Measurements from ENCODE around the gene RBM14.
"Not testable (repeated sequence)": the region's sequence is repeated elsewhere in the genome, so short reads cannot be mapped to it uniquely, and the experiment has no call there.

Gene RBM14

DNA sequence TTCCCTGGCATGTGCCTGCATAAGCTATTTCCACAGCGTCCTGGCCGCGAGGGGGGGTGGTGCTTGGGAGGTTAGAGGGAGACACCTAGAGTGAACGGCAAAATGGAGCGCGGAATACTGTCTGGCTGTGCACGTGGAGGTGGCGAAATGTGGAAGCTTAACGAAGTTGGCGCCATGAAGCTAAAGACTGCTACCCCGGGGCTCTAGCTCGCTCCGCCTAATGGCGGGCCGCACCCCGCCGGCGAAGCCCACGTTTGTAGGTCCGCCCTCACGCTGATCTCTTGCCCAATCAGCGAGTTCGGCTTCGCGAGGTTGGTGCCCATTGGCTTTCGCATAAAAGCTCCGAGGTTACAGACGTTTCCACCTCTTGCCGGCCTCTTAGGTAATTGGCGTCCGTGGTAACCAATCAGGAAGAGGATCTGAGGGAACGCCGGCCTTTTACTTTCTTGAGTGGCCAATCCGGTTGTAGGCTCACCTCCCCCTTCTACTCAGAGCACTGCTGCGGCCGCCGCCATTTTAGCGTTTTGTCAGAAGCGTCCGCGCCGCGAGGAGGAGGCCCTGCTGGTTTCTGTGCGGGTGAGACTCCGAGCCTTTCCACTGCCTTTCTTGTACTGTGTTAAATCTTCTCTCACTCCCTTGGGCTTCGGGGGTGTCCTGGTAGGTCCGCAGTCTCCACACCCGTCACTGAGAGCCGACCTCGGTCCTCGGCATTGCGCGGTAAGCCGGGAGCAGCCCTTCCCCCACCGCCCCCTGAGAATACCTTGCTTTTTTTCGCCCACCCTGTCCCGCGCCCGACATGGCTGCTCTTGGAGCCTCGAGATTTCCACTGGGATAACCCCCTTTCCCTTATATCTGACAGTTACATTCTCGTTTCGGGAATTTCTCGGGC, 22.0 kb downstream of the RBM14 start, which contains the start of gene RBM4:
TSS of gene RBM4 (plus strand) at position 527 of the 889 bp plus-strand sequence. CDS start 1,009 bp downstream, outside the sequence.
- FAIRE-seq, result no peak

DNA sequence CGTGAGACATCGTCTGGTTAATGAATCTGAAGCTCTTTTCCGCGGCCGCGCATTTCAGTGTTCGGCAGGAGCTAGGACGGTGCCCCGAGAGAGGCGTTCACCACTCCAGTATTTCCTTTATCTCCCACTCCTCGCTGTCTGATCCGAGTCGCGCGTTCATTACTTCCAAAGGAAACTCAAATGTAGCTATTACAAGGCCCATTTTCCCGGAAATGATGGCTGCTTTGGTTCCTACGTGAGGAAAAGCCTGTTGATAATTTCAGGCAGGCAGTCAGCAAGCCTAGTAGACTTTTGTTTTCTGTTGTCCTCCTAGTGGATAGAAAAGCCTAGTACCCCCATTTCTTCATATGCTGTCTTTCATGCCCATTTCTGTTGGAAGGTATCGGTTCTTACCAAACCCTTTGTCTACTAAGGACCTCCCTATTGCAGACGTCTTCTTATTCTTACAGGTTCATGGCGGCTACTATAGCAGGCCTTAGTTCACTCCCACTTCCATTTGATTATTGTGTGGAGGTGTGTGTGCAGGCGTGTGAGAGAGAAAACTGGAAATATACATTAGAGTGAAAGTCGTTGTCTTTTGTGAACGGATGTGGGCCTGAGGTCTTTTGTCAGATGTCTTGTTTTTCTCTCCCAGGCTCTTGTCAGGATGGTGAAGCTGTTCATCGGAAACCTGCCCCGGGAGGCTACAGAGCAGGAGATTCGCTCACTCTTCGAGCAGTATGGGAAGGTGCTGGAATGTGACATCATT, 22.8 kb downstream of the RBM14 start:
- no peak for FAIRE-seq

DNA sequence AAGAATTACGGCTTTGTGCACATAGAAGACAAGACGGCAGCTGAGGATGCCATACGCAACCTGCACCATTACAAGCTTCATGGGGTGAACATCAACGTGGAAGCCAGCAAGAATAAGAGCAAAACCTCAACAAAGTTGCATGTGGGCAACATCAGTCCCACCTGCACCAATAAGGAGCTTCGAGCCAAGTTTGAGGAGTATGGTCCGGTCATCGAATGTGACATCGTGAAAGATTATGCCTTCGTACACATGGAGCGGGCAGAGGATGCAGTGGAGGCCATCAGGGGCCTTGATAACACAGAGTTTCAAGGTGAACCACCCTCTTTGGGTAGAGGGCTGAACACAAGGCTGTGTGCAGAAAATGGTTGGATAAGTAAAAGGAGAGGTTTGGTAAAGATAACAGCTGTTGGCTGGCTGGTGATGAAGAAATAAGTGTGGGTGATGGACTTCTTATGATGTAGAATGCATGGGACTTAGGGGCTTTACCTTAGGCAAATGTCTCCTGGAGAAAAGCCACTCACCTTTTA, 23.4 kb downstream of the RBM14 start:
- not testable (repeated sequence) for FAIRE-seq

DNA sequence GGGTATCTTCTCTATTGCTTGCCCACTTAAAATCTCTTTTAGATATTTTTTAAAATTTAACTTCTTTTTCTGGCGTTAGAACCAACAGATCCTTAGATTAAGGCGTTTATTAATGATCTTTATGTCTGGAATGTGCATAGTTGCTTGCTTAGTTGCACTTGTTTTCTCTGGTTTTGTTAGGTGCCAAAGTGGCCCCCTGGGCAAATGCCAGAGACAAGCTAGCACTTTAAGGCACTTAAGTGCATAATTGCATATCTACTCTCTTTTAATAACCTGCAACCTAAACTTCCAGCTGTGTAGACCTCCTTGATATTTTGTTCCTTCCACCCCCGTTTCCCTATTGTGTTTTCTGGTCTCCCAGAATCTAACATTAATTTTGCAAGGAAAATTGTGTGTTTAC, 25.4 kb downstream of the RBM14 start:
- no peak for FAIRE-seq

DNA sequence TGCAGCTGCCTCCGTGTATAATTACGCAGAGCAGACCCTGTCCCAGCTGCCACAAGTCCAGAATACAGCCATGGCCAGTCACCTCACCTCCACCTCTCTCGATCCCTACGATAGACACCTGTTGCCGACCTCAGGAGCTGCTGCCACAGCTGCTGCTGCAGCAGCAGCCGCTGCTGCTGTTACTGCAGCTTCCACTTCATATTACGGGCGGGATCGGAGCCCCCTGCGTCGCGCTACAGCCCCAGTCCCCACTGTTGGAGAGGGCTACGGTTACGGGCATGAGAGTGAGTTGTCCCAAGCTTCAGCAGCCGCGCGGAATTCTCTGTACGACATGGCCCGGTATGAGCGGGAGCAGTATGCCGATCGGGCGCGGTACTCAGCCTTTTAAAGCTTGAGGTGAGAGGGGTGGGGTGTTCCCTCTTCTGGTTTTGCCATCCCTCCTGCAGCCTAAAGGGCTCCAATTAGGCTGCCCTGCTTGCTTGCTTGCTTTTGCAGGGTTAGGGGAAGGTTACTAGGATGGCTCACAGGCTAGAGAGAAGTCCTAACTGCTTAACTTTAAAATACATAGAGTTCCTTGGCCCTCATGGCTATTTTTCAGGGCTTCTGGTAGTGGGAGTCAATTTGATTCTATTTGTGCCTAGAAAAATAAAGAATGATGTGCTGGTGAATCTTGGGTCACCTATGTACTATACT, 27.5 kb downstream of the RBM14 start:
- no peak for FAIRE-seq

DNA sequence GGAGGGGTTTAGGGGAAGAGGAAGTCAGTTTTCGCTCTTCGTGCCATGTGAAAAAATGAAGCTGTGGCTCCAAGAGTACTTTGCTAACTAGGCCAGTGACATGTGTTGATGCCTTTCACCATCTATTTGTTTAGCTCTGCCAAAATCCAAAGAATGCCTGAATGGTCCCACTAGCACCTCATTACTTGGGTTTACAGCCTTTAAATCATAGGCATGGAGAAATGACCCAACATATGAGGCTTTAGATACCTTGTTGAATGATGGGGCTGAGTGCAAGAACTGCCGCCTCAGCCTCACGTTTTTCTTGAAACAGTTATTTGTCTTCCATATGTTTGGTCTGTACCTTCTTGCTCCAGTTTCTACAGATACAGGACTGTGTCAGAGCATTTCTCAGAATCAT, 30.4 kb downstream of the RBM14 start:
- no peak for FAIRE-seq

DNA sequence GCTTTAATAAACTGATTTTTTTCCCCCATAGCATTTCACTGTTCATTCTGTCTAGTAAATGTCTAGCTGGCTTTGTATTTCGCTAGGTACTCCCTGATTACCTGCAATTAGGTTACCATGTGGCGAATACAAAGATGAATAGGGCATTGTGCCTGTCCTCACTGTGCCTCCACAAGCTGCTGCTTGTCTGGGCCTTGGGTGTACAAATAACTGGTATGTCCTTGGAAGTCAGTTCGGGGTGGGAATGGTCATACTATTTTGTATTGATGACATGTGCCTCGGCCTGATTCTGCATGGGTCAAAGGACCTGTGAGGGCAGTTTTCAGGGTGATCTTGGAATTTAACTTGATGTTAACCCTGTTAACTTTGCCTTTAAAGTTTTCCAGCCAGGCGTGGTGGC, 33.5 kb downstream of the RBM14 start:
- FAIRE-seq, result no peak

DNA sequence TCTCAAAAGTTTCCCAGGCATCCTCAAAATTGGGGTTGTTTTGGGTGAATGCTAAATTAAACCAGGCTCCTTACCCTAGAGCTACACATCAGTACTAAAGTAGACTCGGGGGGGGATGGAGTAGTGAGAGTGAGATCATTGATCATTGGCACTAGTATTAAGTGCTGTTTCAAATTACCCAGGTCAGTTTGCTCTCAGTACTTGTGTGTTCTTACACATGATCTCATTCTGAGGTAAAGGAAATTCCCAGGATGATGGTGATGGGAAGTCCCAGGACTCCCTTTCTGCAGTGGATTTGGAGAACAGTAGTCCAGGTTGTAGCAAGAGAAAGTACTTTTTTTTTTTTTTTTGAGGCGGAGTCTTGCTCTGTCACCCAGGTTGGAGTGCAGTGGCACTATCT, 34.6 kb downstream of the RBM14 start:
- no peak for FAIRE-seq

DNA sequence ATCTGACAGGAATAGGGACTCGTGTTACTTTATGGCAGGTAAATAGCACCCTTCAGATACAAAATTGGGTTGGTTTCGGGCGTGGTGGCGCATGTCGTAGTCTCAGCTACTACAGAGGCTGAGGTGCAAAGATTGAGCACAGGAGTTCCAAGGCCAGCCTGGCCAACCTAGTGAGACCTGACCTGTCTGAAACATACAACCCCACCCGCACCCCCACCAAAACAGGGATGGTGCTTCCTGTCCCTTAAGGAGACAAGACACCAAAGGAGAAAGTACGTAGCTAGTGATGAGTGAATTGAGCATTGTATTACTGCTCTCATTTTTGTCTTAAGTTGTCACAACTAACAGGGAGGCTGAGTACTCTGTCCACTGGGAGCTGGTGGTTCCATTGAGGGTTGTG, 36.2 kb downstream of the RBM14 start:
- FAIRE-seq, result no peak

DNA sequence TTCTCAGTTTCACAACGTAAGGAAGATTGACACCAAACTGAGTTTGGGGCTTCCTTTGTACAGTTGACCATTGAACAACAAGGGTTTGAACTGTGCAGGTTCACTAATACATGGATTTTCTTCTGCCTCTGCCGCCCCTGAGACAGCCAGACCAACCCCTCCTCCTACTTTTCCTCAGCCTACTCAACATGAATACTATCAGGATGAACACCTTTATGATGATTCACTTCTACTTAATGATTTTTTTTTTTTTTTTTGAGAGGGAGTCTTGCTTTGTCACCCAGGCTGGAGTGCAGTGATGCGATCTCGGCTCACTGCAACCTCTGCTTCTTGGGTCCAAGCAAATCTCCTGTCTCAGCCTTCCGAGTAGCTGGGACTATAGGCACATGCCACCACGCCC, 36.7 kb downstream of the RBM14 start:
- no peak for FAIRE-seq

DNA sequence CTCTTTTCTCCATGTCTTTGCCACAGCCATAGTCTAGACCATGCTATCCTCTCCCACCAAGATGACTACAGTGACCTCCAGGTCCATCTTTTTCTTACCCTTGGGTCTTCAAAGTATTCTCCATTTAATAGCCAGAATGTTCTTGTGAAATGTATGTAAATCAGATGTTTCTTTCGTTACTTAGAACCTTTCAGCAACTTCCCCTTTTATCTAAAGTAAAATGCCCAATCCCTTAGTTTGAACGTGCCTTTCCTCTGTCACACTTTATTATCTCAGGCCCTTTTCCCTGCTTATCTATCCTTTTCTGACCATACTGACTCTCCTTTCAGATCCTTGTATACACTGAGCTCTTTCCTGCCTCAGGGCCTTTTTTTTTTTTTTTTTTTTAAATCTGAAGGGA, 43.3 kb downstream of the RBM14 start:
- no peak for FAIRE-seq

DNA sequence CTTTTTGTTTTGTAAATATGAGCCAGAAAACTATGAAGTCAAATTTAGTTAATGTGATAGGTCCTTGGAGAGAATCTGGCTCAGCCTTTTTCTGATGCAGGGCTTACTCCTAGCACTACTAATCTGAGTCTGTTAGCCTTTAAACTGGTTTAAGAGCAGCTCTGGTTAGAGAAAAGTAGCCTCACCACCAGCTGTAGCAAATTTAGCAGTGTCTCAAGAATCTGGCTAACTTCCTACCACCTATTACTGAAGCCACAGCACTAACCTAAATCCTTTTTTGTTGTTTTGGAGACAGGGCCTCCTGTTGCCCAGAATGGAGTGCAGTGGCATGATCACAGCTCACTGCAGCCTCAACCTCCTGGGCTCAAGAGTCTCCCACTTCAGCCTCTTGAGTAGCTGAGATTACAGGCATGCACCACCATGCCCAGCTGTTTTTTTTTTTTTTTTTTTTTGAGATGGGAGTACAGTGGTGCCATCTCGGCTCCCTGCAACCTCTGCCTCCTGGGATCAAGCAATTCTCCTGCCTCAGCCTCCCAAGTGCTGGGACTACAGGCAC, 47.4 kb downstream of the RBM14 start:
- no peak for FAIRE-seq

DNA sequence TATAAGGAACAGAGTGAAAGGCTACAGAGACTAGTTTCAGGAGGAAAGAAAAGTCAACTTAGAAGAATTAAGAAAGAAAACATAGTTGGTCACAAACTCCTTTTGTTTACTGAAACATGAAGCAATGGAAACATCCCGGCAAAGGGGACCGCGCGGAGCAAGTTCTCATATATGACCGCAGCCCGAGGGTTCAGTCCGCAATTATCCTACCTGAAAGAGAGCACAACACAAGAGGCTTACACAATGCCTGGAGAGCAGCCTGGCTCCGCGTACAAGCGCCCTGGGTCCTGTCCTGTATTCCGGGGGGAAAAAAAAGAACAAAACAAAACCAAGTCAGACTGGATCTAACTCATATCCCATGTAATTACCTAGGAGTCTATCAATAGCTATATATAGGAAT, 48.9 kb downstream of the RBM14 start:
- FAIRE-seq, result no peak

DNA sequence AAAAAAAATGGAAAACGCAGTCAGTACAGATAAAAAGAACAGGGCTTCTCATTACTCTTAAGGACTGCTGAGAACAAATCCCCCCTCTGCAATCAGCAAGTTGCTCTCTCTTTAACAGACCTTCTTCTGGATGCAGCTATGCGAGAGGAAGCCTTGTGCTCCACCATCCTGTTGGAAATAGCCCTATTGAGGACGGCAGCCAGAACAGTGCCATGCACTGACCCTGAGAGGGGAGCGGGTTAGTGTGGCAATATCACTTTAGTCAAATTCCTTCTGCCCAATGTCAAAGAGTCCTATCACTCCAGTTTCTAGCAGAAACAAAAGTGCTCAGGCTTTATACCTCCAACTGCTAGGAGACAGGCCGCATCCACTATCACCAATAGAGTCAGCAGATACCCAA, 54.4 kb downstream of the RBM14 start:
- no peak for FAIRE-seq

DNA sequence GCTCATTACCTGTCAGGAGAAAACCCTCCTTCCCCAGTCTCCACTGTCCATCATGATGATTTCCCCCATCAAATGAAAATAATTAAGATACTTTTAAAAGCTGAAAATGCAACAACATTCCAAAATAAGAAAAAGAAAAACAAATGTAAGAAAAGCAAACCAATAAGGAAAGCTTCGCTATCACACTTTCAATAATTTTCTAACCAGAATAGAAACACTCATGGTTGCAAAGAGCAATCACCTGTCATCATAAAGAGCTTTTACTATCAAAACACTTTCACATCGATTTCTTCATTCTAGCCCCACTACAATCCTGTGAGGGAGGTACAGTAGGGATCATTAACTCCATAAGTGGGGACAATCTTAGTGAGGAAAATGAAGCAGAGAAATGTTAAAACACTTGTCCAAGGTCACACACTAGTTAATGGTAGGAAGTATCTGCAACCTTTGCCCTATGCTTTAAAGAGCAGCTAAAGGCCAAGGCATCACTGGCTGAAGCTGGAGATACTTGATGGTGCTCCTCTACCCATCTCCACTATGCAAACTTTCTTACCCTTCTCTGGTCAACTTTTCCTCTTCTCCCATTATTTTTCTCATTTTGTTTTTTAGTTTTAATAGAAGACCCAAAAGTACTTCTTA, 58.7 kb downstream of the RBM14 start:
- no peak for FAIRE-seq

DNA sequence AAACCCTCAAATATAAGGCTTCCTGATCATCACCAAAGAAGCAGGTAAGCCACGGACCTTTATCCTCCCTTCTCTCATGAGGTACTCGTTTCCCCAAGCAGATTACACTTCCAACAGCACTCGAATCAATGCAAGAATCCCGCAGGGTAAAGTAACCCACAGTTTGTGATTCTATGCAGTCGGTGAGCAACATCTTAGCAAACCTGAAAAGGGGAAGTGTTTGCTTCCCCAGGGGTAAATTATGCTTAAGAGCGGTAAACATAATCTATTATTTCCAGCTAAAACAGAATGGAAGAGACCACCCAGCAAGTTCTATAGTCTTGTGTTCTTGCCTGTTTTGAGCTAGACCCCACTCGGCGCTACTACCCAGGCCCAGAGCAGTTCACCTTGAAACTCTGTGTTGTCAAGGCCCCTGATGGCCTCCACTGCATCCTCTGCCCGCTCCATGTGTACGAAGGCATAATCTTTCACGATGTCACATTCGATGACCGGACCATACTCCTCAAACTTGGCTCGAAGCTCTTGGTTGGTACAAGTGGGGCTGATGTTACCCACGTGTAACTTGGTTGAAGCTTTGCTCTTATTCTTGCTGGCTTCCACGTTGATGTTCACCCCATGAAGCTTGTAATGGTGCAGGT, 60.0 kb downstream of the RBM14 start:
- no peak for FAIRE-seq

All from colon (tissue), 2 donors.